Parathyroid adenoma (tissue), 2 donors: ENCODE data around the gene SPTBN1.
"Not testable (repeated sequence)": the region's sequence is repeated elsewhere in the genome, so short reads cannot be mapped to it uniquely, and the experiment has no call there.

Experiments used
- H2AFZ ChIP-seq: fragments of 300-600 bp; sonication (generic); one replicate; pipeline ENCODE4 v1.7.0; 2017; ENCODE audit warnings: antibody characterized with exemption, mild to moderate bottlenecking
- H3K27ac ChIP-seq: fragments of 300-600 bp; sonication (generic); one replicate; pipeline ENCODE4 v1.7.0; 2017
- H3K27me3 ChIP-seq: fragments of 300-600 bp; sonication (generic); one replicate; pipeline ENCODE4 v1.7.0; 2017; ENCODE audit warnings: low read length; ENCODE audit not compliant: control insufficient read depth, insufficient read depth
- H3K36me3 ChIP-seq: fragments of 300-600 bp; sonication (generic); one replicate; pipeline ENCODE4 v1.7.0; 2017; ENCODE audit warnings: low read length; ENCODE audit not compliant: control insufficient read depth, insufficient read depth
- H3K4me1 ChIP-seq: fragments of 300-600 bp; sonication (generic); one replicate; pipeline ENCODE4 v1.7.0; 2017; ENCODE audit warnings: control low read depth
- H3K4me2 ChIP-seq: fragments of 300-600 bp; sonication (generic); one replicate; pipeline ENCODE4 v1.7.0; 2017; ENCODE audit warnings: low read length
- H3K4me3 ChIP-seq: fragments of 300-600 bp; sonication (generic); one replicate; pipeline ENCODE4 v1.7.0; 2017; ENCODE audit warnings: low read depth, low read length
- H3K79me2 ChIP-seq: fragments of 300-600 bp; sonication (generic); one replicate; pipeline ENCODE4 v1.7.0; 2017; ENCODE audit warnings: control low read depth
- H3K9ac ChIP-seq: fragments of 300-600 bp; sonication (generic); one replicate; pipeline ENCODE4 v1.7.0; 2017; ENCODE audit warnings: mild to moderate bottlenecking
- H3K9me3 ChIP-seq: fragments of 300-600 bp; sonication (generic); one replicate; pipeline ENCODE4 v1.7.0; 2017; ENCODE audit warnings: low read length; ENCODE audit not compliant: control insufficient read depth
- TF ChIP-seq, protein P1 (sequence below): fragments of 300-600 bp; sonication (generic); IDR thresholded peaks from one replicate; pipeline ENCODE4 v1.7.0; 2017; ENCODE audit warnings: antibody characterized with exemption, mild to moderate bottlenecking
- donor health status: primary hyperparathyroidism.

SPTBN1 gene

GRCh38 chr2:54479424-54479823 is 23.3 kb downstream of the SPTBN1 start:
- no peak overlapping the region for H3K9ac ChIP-seq
- peak overlapping the region; percentile 70 for H3K27ac ChIP-seq
- H3K4me3 ChIP-seq, result no peak overlapping the region
- TF ChIP-seq, protein P1, sequence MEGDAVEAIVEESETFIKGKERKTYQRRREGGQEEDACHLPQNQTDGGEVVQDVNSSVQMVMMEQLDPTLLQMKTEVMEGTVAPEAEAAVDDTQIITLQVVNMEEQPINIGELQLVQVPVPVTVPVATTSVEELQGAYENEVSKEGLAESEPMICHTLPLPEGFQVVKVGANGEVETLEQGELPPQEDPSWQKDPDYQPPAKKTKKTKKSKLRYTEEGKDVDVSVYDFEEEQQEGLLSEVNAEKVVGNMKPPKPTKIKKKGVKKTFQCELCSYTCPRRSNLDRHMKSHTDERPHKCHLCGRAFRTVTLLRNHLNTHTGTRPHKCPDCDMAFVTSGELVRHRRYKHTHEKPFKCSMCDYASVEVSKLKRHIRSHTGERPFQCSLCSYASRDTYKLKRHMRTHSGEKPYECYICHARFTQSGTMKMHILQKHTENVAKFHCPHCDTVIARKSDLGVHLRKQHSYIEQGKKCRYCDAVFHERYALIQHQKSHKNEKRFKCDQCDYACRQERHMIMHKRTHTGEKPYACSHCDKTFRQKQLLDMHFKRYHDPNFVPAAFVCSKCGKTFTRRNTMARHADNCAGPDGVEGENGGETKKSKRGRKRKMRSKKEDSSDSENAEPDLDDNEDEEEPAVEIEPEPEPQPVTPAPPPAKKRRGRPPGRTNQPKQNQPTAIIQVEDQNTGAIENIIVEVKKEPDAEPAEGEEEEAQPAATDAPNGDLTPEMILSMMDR, result no peak
- H3K36me3 ChIP-seq, result no peaks in the 10 kb centered on the region
- no peak overlapping the region for H3K4me2 ChIP-seq
- H3K79me2 ChIP-seq, result peaks cover 31% of the 10 kb centered on the region
- H3K9me3 ChIP-seq, result no peaks in the 10 kb centered on the region
- no peak overlapping the region for H2AFZ ChIP-seq
- no peaks in the 10 kb centered on the region for H3K27me3 ChIP-seq
- H3K4me1 ChIP-seq, result peaks cover 35% of the 10 kb centered on the region

DNA sequence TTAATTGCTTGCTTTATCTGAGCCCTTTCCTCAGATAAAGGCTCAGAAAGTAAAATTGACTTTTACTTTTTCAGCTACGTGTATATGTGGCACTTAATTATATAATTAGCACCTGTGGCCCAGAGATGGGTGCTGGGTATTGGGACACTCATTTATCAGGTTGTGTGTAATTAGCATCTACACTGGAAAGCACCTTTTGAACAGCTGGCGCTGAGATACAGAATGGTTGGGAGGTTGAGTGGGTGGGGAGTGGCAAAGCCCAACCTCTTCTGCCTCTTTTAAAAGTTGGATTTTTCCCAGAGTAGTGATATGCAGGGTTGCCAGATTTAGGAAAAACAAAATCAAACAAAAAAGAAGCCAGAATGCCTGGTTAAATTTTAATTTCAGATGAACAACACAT is 23.9 kb downstream of the SPTBN1 start:
- H2AFZ ChIP-seq, result no peak overlapping the region

GRCh38 chr2:54481686-54482085 is 25.6 kb downstream of the SPTBN1 start:
- Histone ChIP-seq H3K4me2 (peak overlapping the region; percentile 27), H3K79me2 (peaks cover 15% of the 10 kb centered on the region), H3K27ac (peak overlapping the region; percentile 70), H3K9ac (no peak overlapping the region), H3K4me3 (peak overlapping the region; percentile 30), H3K4me1 (peaks cover 35% of the 10 kb centered on the region), H3K36me3 (no peaks in the 10 kb centered on the region), H2AFZ (no peak overlapping the region), H3K27me3 (no peaks in the 10 kb centered on the region), H3K9me3 (no peaks in the 10 kb centered on the region)
- TF ChIP-seq, protein P1, result no peak

More for the DNA sequence above, 23.9 kb downstream of the SPTBN1 start:
- Histone ChIP-seq H3K27ac (peak overlapping the region; percentile 70), H3K4me2 (peak overlapping the region; percentile 4), H3K79me2 (peaks cover 30% of the 10 kb centered on the region), H3K9me3 (no peaks in the 10 kb centered on the region), H3K9ac (no peak overlapping the region), H3K4me1 (peaks cover 35% of the 10 kb centered on the region), H3K4me3 (no peak overlapping the region), H3K27me3 (no peaks in the 10 kb centered on the region), H3K36me3 (no peaks in the 10 kb centered on the region)
- TF ChIP-seq, protein P1, result no peak

DNA sequence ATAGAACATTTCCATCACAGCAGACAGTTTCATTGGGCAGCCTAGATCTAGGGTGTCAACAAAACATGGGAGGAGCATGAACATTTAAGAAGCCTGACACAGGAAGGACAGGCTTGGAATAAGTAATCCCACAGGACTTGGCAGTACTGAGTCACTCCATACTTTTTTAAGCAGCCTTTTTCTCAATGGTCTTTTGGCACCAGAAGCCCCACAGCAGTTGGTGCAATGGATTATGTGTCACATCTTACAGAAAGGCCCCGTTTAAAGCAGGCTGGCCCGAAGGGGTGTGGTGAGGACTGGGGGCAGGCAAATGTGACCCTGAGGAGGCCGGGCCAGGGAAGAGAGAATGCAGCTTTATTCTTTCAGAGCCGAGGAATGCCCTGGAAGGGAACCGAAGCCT is 26.6 kb downstream of the SPTBN1 start:
- TF ChIP-seq, protein P1, result no peak
- H3K79me2 ChIP-seq, result peaks cover 13% of the 10 kb centered on the region
- peaks cover 35% of the 10 kb centered on the region for H3K4me1 ChIP-seq
- no peaks in the 10 kb centered on the region for H3K36me3 ChIP-seq
- H3K9ac ChIP-seq, result no peak overlapping the region
- peak overlapping the region; percentile 46 for H3K4me2 ChIP-seq
- no peaks in the 10 kb centered on the region for H3K9me3 ChIP-seq
- H3K27me3 ChIP-seq, result no peaks in the 10 kb centered on the region
- H2AFZ ChIP-seq, result peak overlapping the region; percentile 33
- H3K27ac ChIP-seq, result peak overlapping the region; percentile 74
- no peak overlapping the region for H3K4me3 ChIP-seq

GRCh38 chr2:54483426-54483825 is 27.3 kb downstream of the SPTBN1 start:
- H3K27ac ChIP-seq, result peak overlapping the region; percentile 74
- no peaks in the 10 kb centered on the region for H3K27me3 ChIP-seq
- TF ChIP-seq, protein P1, result no peak
- H3K4me1 ChIP-seq, result peaks cover 35% of the 10 kb centered on the region
- H3K9me3 ChIP-seq, result no peaks in the 10 kb centered on the region
- H3K9ac ChIP-seq, result no peak overlapping the region
- no peak overlapping the region for H2AFZ ChIP-seq
- H3K79me2 ChIP-seq, result peaks cover 13% of the 10 kb centered on the region
- H3K36me3 ChIP-seq, result no peaks in the 10 kb centered on the region
- H3K4me2 ChIP-seq, result peak overlapping the region; percentile 46
- no peak overlapping the region for H3K4me3 ChIP-seq

DNA sequence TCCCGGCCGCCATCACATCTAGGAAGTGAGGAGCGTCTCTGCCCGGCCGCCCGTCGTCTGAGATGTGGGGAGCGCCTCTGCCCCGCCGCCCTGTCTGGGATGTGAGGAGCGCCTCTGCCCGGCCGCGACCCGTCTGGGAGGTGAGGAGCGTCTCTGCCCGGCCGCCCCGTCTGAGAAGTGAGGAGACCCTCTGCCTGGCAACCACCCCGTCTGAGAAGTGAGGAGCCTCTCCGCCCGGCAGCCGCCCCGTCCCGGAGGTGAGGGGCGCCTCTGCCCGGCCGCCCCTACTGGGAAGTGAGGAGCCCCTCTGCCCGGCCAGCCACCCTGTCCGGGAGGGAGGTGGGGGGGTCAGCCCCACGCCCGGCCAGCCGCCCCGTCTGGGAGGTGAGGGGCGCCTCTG is 29.6 kb downstream of the SPTBN1 start:
- not testable (repeated sequence) for H2AFZ ChIP-seq, H3K4me3 ChIP-seq, H3K9ac ChIP-seq, H3K27ac ChIP-seq, H3K9me3 ChIP-seq, H3K4me2 ChIP-seq, H3K27me3 ChIP-seq, H3K36me3 ChIP-seq
- Histone ChIP-seq H3K79me2 (peaks cover 27% of the 10 kb centered on the region), H3K4me1 (peaks cover 19% of the 10 kb centered on the region)
